HUES64 (cell line): ENCODE results near the gene CARS1.

Experiments used
- H3K27ac ChIP-seq: 2 replicates; pipeline ENCODE4 v1.7.0; 2013; ENCODE audit warnings: low read depth, low read length, inconsistent platforms
- H3K27me3 ChIP-seq: 2 replicates; pipeline ENCODE4 v1.6.1; 2013; ENCODE audit warnings: mild to moderate bottlenecking, low read length; ENCODE audit not compliant: insufficient read depth
- H3K36me3 ChIP-seq: 2 replicates; pipeline ENCODE4 v1.6.1; 2013; ENCODE audit warnings: mild to moderate bottlenecking, low read length; ENCODE audit not compliant: insufficient read depth
- H3K4me1 ChIP-seq: 2 replicates; pipeline ENCODE4 v1.6.1; 2013; ENCODE audit warnings: mild to moderate bottlenecking, low read length, moderate library complexity; ENCODE audit not compliant: insufficient read depth
- H3K4me3 ChIP-seq: 2 replicates; pipeline ENCODE4 v1.5.1; 2013; ENCODE audit warnings: mild to moderate bottlenecking, low read length, moderate library complexity
- H3K9ac ChIP-seq: 2 replicates; pipeline ENCODE4 v1.6.1; 2013; ENCODE audit warnings: mild to moderate bottlenecking, low read depth, low read length
- H3K9me3 ChIP-seq: 2 replicates; pipeline ENCODE4 v1.6.1; 2013; ENCODE audit warnings: low read depth, low read length; ENCODE audit not compliant: insufficient read depth
- WGBS: fragments of 150-250, 120-280 bp; methylation state at CpG from one replicate; pipeline ENCODE4 v1.1.7; 2013; ENCODE audit warnings: missing lambda C conversion rate; 5-methylcytosine and 5-hydroxymethylcytosine counted together

The CARS1 gene

DNA sequence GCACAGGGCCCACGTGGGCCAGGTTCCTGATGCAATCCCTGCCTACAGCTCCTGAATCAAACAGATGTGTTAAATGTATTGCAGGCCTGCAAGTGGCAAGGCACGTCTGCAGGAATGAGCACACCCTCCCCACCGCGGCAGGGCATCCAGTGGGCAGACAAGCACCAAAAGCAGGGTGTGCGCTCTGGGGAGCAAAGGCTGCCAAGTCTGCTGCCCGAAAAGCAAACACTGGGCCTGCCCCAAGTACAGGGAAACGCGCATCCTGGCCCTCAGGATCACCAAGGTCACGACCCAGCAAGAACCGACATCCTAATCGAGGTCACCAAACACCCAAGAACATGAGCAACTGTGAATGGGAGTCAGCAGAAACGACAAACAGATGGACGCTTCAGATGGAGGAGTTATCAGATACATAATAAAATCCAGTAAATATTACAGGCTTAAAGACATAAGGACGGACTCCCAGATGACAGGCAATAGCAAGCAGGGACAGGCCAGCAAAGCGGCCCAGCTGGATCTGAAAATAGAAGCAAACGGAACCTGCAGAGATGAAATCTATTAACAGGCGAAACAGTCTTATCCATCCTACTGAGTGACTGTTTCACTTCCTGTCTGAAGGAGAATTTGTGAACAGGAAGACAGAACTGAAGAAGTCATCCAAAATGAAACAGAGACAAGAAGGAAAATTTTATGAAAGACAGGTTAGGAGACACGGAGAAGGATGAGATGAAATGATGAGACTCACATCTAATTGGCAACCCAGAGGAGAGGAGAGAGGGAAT, 26.7 kb downstream of the CARS1 start:
- Histone ChIP-seq H3K9me3 (no peaks in the 10 kb centered on the region), H3K27ac (no peak overlapping the region), H3K4me3 (no peak overlapping the region), H3K27me3 (no peaks in the 10 kb centered on the region), H3K36me3 (peaks cover 85% of the 10 kb centered on the region), H3K4me1 (no peaks in the 10 kb centered on the region), H3K9ac (no peak overlapping the region)
- WGBS: 97% methylated on average over 16 of the region's 18 CpGs

DNA sequence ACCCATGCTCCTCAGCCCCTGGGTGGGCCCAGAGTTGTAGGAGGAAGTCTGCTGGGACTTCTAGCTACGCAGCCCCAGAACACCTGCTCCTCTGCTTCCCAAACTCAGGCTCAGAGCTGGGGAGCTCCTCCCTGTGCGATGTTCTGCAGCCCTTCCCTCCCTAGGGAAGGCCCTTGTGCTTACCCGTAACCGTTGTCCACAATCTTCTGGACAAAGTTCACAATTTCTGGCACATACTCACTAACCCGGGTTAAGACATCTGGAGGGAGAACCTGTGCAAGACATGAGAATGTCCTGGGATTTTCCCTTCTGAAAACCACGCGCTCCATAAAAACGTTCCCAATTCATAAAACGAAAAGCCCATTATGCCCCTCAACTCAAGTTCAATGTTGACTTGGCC, 28.4 kb downstream of the CARS1 start:
- H3K4me1 ChIP-seq: no peaks in the 10 kb centered on the region
- H3K4me3 ChIP-seq: no peak overlapping the region
- WGBS: 98% methylated on average over 9 of the region's 9 CpGs
- H3K27me3 ChIP-seq: no peaks in the 10 kb centered on the region
- H3K27ac ChIP-seq: no peak overlapping the region
- no peak overlapping the region for H3K9ac ChIP-seq
- no peaks in the 10 kb centered on the region for H3K9me3 ChIP-seq
- H3K36me3 ChIP-seq: peaks cover 85% of the 10 kb centered on the region

- 93% methylated on average over 8 of the region's 8 CpGs for WGBS
- Histone ChIP-seq H3K36me3 (peaks cover 73% of the 10 kb centered on the region), H3K27ac (no peak overlapping the region), H3K9me3 (no peaks in the 10 kb centered on the region), H3K27me3 (no peaks in the 10 kb centered on the region), H3K4me1 (no peaks in the 10 kb centered on the region), H3K9ac (no peak overlapping the region), H3K4me3 (no peak overlapping the region)
Measured at GRCh38 chr11:3026803-3027202, 30.4 kb downstream of the CARS1 start.

- Histone ChIP-seq H3K27me3 (no peaks in the 10 kb centered on the region), H3K36me3 (peaks cover 67% of the 10 kb centered on the region), H3K4me1 (0 out of 2 replicates have a peak, but pooled peaks cover 2% of the 10 kb centered on the region), H3K9me3 (no peaks in the 10 kb centered on the region), H3K27ac (no peak overlapping the region), H3K4me3 (no peak overlapping the region), H3K9ac (no peak overlapping the region)
- 92% methylated on average over 4 of the region's 4 CpGs for WGBS
Measured at GRCh38 chr11:3022982-3023381, 34.2 kb downstream of the CARS1 start.

- Histone ChIP-seq H3K36me3 (peaks cover 69% of the 10 kb centered on the region), H3K9me3 (no peaks in the 10 kb centered on the region), H3K9ac (no peak overlapping the region), H3K27ac (no peak overlapping the region), H3K27me3 (no peaks in the 10 kb centered on the region), H3K4me3 (no peak overlapping the region), H3K4me1 (0 out of 2 replicates have a peak, but pooled peaks cover 2% of the 10 kb centered on the region)
- 91% methylated on average over 14 of the region's 14 CpGs for WGBS
Measured at GRCh38 chr11:3022300-3022967, 34.8 kb downstream of the CARS1 start.

DNA sequence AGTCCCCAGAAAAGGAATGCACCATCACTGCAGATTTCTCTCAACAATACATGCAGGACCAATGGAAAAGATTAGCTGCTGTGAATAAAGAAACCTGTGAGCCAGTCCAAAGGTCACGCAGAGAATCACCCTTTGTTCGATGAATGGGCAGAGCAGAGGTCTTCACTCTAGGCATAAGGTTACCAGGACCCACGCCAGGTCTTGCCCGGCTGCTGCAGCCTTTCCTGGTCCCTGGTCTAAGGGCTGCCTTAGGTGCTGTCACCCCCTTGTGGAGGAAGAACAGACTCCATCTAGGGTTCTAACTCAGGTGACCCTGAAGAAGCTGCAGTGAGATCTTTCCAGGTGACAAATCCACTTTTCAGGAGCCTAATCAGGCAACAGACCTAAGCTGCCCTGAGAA, 36.1 kb downstream of the CARS1 start:
- peaks cover 69% of the 10 kb centered on the region for H3K36me3 ChIP-seq
- H3K27ac ChIP-seq: no peak overlapping the region
- 83% methylated on average over 4 of the region's 4 CpGs for WGBS
- H3K9ac ChIP-seq: no peak overlapping the region
- 0 out of 2 replicates have a peak, but pooled peaks cover 2% of the 10 kb centered on the region for H3K4me1 ChIP-seq
- no peaks in the 10 kb centered on the region for H3K27me3 ChIP-seq
- H3K9me3 ChIP-seq: no peaks in the 10 kb centered on the region
- no peak overlapping the region for H3K4me3 ChIP-seq

GRCh38 chr11:3020011-3020410, 37.2 kb downstream of the CARS1 start:
- WGBS: 95% methylated on average over 12 of the region's 12 CpGs
- peaks cover 69% of the 10 kb centered on the region for H3K36me3 ChIP-seq
- H3K4me3 ChIP-seq: no peak overlapping the region
- no peak overlapping the region for H3K9ac ChIP-seq
- H3K27me3 ChIP-seq: no peaks in the 10 kb centered on the region
- H3K9me3 ChIP-seq: no peaks in the 10 kb centered on the region
- no peak overlapping the region for H3K27ac ChIP-seq
- 0 out of 2 replicates have a peak, but pooled peaks cover 2% of the 10 kb centered on the region for H3K4me1 ChIP-seq

DNA sequence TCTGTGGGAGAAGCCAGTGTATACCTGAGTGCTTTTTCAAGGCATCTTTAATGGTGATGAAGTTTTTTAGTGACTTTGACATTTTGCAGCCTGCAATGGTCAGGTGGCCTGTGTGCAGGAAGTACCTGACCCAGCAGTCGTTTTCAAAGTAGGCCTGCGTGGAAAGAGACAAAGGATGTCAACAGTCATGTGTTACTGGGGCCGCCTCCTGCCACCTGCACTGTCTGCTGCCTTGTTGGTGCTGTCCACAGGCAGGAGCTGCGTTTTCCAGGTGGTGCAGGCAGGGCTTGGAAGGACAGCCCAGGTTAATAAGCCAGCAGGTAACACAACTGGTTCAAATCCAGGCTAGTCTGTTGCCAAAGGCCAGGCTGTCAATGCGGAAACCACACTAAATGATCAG, 38.6 kb downstream of the CARS1 start:
- no peaks in the 10 kb centered on the region for H3K27me3 ChIP-seq
- no peak overlapping the region for H3K4me3 ChIP-seq
- WGBS: 95% methylated on average over 5 of the region's 5 CpGs
- H3K9ac ChIP-seq: no peak overlapping the region
- 0 out of 2 replicates have a peak, but pooled peaks cover 2% of the 10 kb centered on the region for H3K4me1 ChIP-seq
- no peak overlapping the region for H3K27ac ChIP-seq
- no peaks in the 10 kb centered on the region for H3K9me3 ChIP-seq
- H3K36me3 ChIP-seq: peaks cover 75% of the 10 kb centered on the region

- H3K4me3 ChIP-seq: no peak overlapping the region
- WGBS: 95% methylated on average over 11 of the region's 11 CpGs
- H3K27me3 ChIP-seq: no peaks in the 10 kb centered on the region
- peaks cover 79% of the 10 kb centered on the region for H3K36me3 ChIP-seq
- 0 out of 2 replicates have a peak, but pooled peaks cover 2% of the 10 kb centered on the region for H3K4me1 ChIP-seq
- H3K9me3 ChIP-seq: no peaks in the 10 kb centered on the region
- H3K27ac ChIP-seq: no peak overlapping the region
- no peak overlapping the region for H3K9ac ChIP-seq
Measured at GRCh38 chr11:3016861-3017260, 40.4 kb downstream of the CARS1 start.

- no peaks in the 10 kb centered on the region for H3K4me1 ChIP-seq
- H3K27ac ChIP-seq: no peak overlapping the region
- no peak overlapping the region for H3K4me3 ChIP-seq
- no peak overlapping the region for H3K9ac ChIP-seq
- WGBS: 95% methylated on average over 10 of the region's 10 CpGs
- no peaks in the 10 kb centered on the region for H3K9me3 ChIP-seq
- peaks cover 85% of the 10 kb centered on the region for H3K36me3 ChIP-seq
- no peaks in the 10 kb centered on the region for H3K27me3 ChIP-seq
Measured at GRCh38 chr11:3015796-3016195, 41.4 kb downstream of the CARS1 start.

DNA sequence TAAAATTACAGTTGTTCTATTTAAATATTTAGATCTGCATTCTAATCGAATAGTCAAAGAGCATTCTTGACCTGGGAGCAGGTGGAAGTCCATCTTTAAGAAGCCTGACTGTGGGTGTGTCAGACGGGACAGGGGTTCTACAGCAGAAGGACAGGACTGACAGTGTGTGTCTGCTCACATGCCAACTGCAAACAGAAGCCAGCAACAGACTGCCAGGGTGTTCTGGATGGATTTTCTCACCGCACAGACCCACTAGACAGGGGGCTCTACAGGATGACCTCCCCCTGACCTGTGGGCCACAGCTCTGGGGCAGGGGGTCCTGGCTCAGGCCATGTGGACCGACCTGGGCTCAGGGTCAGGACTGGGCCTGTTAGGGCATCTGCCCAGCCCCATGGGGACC, 42.3 kb downstream of the CARS1 start:
- Histone ChIP-seq H3K27ac (no peak overlapping the region), H3K9me3 (no peaks in the 10 kb centered on the region), H3K9ac (no peak overlapping the region), H3K4me1 (no peaks in the 10 kb centered on the region), H3K4me3 (no peak overlapping the region), H3K27me3 (no peaks in the 10 kb centered on the region), H3K36me3 (peaks cover 86% of the 10 kb centered on the region)
- 94% methylated on average over 4 of the region's 4 CpGs for WGBS
